ENCODE results near the gene SPDYE4.

SPDYE4 gene

GRCh38 chr17:8709006-8709405 is 49.3 kb downstream of the SPDYE4 start:
- DNase-seq (ENCODE audit: extremely low read depth, low read depth), result no peak
- TF ChIP-seq CTCF (IDR thresholded peaks at IDR 0.05; ENCODE audit: low read depth, low read length), result no peak

GRCh38 chr17:8708025-8708461 is 50.3 kb downstream of the SPDYE4 start:
- DNase-seq (ENCODE audit: extremely low read depth, low read depth), result no peak
- no peak for TF ChIP-seq CTCF (IDR thresholded peaks at IDR 0.05; ENCODE audit: low read depth, low read length)

GRCh38 chr17:8707332-8708024 is 50.9 kb downstream of the SPDYE4 start:
- TF ChIP-seq CTCF (IDR thresholded peaks at IDR 0.05; ENCODE audit: low read depth, low read length), result no peak
- DNase-seq (ENCODE audit: extremely low read depth, low read depth), result peak; percentile 3

GRCh38 chr17:8706431-8706830 is 51.9 kb downstream of the SPDYE4 start:
- no peak for TF ChIP-seq CTCF (IDR thresholded peaks at IDR 0.05; ENCODE audit: low read depth, low read length)

GRCh38 chr17:8705427-8705826 is 52.9 kb downstream of the SPDYE4 start:
- no peak for DNase-seq (ENCODE audit: extremely low read depth, low read depth)
- no peak for TF ChIP-seq CTCF (IDR thresholded peaks at IDR 0.05; ENCODE audit: low read depth, low read length)

More at GRCh38 chr17:8706431-8706830, 51.9 kb downstream of the SPDYE4 start:
- DNase-seq (ENCODE audit: extremely low read depth, low read depth), result no peak

GRCh38 chr17:8703001-8703400 is 55.3 kb downstream of the SPDYE4 start:
- TF ChIP-seq CTCF (IDR thresholded peaks at IDR 0.05; ENCODE audit: low read depth, low read length), result no peak
- no peak for DNase-seq (ENCODE audit: extremely low read depth, low read depth)

- TF ChIP-seq CTCF (IDR thresholded peaks at IDR 0.05; ENCODE audit: low read depth, low read length), result no peak
- no peak for DNase-seq (ENCODE audit: extremely low read depth, low read depth)
Observed at GRCh38 chr17:8701754-8702153, 56.6 kb downstream of the SPDYE4 start.
